HG03135 (cell line): ENCODE results near the gene NXN.
"Not testable (repeated sequence)": the region's sequence is repeated elsewhere in the genome, so short reads cannot be mapped to it uniquely, and the experiment has no call there.

Experiments
- ATAC-seq: cut with Tn5 transposase; IDR thresholded peaks from one replicate; pipeline ENCODE4 v1.9.1; 2021; ENCODE audit warnings: mild to moderate bottlenecking, moderate library complexity; ENCODE audit not compliant: unreplicated experiment

NXN gene

GRCh38 chr17:804541-805435 lies 174.8 kb downstream of the NXN start:
- ATAC-seq: no peak

DNA sequence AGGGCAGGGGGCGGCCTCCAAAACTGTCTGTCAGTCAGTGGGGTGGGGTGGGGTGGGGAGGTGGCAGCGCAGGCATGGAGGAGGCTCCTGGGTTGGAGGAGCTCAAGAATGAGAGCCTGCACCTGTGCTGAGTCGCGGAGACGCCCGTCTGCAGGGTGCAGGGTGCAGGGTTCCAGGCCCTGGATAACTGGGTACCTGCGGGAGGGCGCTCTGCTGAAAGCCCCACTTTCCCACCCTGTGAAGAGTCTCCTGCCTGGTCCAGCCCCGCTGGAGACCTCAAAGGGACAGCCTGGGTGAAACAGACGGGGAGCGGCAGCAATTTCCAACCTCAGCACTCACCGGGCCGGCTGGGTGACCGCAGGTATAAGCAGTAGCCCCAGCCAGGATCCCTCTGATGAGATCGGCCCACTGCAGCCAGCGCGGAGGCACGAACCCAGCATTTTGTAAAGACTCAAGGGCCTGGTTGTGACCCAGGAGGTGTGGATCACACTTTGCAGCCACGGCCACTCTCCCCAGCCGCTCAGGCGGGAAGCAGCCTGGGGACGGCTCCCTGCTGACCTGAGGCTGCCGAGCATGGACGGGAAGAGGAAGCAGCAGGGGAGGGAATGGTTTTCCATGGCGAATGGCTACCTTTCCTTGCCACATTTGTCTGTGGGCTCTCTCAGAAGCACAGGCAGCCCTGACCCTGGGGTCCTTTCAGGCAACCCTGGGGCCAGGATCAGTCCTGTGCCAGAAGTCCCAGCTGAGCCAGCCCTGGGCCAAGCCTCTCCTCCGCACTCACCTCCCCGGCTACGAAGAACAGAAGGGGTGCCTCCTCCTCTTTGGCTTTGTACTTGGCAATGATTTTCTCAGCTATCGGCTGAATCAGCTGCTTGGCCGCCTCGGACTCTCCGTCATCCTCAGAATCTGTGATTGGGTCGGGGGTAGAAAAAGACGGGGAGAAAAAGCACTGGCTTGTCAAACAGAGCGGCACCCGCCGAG lies 176.4 kb downstream of the NXN start:
- no peak for ATAC-seq

- ATAC-seq: no peak
These were observed 177.1 kb downstream of the NXN start for GRCh38 chr17:802481-802880.

GRCh38 chr17:801660-802059 lies 177.9 kb downstream of the NXN start:
- ATAC-seq: no peak

DNA sequence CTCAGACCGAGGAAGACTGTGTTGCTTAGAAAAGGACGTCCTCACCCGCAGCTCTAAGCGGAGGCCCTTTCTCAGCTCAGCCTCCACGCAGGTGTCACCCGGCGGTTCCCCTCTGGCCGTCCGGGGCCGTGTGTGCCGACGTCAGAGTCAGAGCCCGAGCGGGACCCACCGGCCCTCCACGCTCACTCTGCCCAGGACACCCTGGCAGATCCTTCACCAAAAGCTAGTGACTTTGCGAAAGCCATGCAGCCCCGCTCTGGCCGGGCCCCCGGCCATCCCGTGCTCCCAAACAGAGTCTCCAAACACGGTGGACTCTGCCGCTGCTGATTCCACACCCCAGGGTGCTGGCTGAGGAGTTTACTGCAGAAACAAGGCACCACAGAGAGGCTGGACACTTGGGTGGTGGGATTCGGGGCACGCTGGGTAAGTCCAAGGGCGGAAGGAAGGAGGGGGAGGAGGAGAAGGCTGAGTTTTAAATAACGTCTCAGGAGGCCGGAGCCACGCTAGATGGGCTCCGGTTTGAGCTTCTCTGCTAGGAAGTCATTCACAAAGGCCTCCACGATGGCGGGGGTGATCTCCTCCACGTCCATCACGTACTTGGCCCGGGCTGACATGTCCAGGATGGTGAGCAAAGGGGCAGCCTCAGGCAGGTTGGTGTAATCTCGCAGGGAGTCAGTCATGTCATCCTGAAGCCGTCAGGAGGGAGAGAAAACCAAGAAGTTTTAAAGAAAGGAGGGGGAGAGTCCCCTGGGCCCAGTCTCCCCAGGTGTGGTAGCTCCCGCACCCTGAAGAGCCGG lies 178.9 kb downstream of the NXN start:
- no peak for ATAC-seq

GRCh38 chr17:799261-799660 lies 180.3 kb downstream of the NXN start:
- ATAC-seq: no peak

DNA sequence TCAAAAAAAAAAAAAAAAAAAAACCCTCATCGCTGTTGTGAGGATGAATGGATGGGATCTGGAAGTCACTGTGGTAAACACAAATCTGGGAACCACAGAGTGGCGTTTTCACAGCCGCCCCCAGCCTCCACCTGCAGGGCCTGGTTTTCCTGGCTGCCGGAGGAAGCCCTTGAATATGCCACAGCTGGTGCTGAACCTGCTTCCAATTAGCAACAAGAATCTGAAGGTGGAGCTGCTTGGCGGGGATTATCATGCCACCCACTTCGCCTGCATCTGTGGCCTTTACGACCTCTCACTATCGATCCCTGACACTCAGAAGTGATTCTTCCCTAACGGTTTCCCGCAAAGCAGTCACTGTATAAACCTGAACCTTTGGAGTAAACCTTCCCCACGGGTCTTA lies 181.3 kb downstream of the NXN start:
- no peak for ATAC-seq

GRCh38 chr17:797236-797840 lies 182.2 kb downstream of the NXN start:
- ATAC-seq: no peak

DNA sequence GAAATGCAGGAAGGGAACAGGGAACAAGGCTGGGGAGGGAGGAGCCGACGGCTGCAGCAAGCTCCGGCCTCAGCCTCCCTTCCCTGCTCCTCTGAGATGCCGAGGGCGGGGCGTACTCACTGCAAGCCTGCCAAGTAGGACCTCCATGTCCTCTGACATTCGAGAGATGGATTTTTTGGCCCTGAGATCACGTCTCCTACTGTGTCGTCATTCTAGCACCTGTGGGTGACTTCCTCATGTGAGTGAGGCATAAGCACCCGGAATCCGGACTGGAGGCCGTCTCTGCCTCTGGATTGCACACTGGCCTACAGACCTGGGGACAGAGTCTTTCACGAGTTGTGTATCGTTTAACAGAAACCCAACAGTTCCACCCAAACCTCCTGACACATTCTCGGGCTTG lies 183.0 kb downstream of the NXN start:
- ATAC-seq: no peak

DNA sequence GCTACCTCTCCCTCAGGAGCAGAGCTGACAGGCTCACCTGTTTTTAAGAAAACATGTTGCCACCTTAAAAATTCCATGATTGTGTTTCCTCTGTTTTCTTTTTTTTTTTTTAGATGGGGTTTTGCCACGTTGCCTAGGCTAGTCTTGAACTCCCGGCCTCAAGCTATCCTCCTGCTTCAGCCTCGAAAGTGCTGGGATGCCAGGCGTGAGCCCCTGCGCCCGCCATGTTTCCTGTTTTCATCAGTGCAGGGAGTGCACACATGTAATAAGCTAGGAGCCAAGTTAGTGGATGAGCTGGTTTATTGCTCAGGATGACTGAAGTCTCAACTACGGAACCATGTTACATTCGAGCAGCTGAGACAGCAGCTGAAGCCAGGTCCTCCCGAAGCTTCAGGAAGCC lies 183.9 kb downstream of the NXN start:
- ATAC-seq: no peak

- no peak for ATAC-seq
These were observed 184.3 kb downstream of the NXN start for GRCh38 chr17:795276-795675.

DNA sequence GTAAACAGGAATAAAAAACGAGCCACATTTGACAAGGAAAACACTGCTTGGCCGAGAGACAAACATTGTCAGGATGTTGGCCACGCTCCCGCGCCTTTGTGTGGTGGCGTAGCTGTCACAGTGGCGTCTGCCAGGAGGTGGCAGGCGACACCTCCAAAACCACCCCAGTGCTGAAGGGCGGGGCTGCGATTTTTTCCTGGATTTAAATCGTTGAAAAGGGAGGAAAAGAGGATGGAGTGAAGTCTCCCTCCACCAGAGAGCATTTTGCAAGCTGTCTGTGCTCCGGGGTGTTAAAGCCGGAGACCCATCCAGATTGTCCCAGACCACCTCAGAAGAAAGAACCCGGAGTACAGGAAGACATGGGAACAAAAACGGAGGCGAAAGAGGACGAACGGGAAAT lies 184.7 kb downstream of the NXN start:
- no peak for ATAC-seq

DNA sequence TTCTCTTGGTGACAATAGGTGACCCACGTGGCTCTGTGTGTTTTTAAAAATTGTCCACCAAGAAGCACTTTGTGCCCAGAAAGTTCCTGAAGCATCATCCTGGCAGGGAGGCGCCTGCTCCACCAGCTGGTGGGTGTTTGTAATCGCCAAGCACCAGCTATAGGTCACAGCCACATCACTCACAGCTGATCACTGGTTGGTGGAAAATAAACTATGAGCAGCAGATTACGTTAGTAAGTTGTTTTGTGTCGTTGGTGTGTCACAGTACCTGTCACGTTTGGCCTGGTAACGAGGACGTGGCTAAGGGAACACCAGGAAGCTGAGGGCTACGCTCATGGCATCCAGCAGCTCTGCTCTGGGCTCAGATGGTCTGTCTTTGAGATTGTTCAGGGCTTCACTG lies 187.3 kb downstream of the NXN start:
- no peak for ATAC-seq

GRCh38 chr17:791829-792228 lies 187.7 kb downstream of the NXN start:
- ATAC-seq: no peak

DNA sequence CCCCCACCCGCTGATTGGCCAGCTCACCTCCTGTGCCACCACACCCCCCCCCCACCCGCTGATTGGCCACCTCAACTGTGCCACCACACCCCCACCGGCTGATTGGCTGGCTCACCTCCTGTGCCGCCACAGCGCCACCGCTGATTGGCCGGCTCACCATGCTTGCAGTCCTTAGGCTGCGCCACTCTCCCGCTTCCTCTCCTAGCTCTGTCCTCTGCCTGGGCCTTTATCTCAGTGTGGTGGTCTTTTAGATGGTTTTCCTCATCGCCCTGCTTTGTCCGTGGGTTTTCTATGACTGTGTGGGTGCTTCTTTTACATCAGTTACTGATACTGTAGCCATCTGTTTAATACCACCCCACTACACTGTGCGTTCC lies 188.7 kb downstream of the NXN start:
- ATAC-seq: not testable (repeated sequence)

- ATAC-seq: not testable (repeated sequence)
These were observed 189.4 kb downstream of the NXN start for GRCh38 chr17:789931-790873.

GRCh38 chr17:789160-789840 lies 190.3 kb downstream of the NXN start:
- no peak for ATAC-seq

DNA sequence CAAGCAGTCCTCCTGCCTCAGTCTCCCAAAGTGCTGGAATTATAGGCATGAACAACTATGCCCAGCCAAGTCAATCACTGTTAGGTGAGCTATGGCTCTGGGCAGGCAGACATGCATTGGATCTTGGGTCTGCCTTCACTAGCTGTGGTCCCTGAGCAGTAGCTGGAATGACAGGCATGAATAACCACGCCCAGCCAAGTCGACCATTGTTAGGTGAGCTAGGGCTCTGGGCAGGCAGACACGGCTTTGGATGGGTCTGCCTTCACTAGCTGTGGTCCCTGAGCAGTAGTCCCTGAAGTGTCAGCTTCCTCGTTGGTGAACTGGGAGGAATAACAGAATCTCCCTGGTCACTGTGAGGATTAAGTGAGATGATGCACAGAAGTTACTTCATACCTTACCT lies 191.0 kb downstream of the NXN start:
- ATAC-seq: no peak

GRCh38 chr17:787641-788221 lies 191.8 kb downstream of the NXN start:
- ATAC-seq: no peak
